Activated T-cell treated with anti-CD3 and anti-CD28 coated beads for 4 hours (primary cell): ENCODE measurements around the gene TMEM126B.
A peak's percentile ranks its signal among the peaks of the same experiment; 100 is the strongest.
"Not testable (repeated sequence)": the region's sequence is repeated elsewhere in the genome, so short reads cannot be mapped to it uniquely, and the experiment has no call there.

Experiments
- DNase-seq: peaks from one replicate; pipeline ENCODE4 v3.0.0-alpha.2; 2020

The TMEM126B gene

GRCh38 chr11:85651118-85651517 lies 22.7 kb downstream of the TMEM126B start:
- no peak for DNase-seq

- no peak for DNase-seq
These were observed 24.5 kb downstream of the TMEM126B start for GRCh38 chr11:85652786-85653447.

GRCh38 chr11:85654343-85654742 lies 25.9 kb downstream of the TMEM126B start:
- DNase-seq = not testable (repeated sequence)

- no peak for DNase-seq
These were observed 28.4 kb downstream of the TMEM126B start for GRCh38 chr11:85656777-85657176.

GRCh38 chr11:85658180-85658579 lies 29.8 kb downstream of the TMEM126B start:
- DNase-seq = no peak

- no peak for DNase-seq
These were observed 33.7 kb downstream of the TMEM126B start for GRCh38 chr11:85661972-85662664.

- DNase-seq = no peak
These were observed 34.8 kb downstream of the TMEM126B start for GRCh38 chr11:85663080-85663752.

- DNase-seq = peak; percentile 78
These were observed 35.6 kb downstream of the TMEM126B start for GRCh38 chr11:85663753-85664614.

GRCh38 chr11:85664615-85665481 lies 36.5 kb downstream of the TMEM126B start, which contains the start of gene CREBZF:
Gene CREBZF (minus strand): TSS chr11:85665129. CDS start chr11:85664875, 254 bp downstream.
- peak; percentile 88 for DNase-seq

- DNase-seq = no peak
These were observed 37.3 kb downstream of the TMEM126B start for GRCh38 chr11:85665733-85666132.

- no peak for DNase-seq
These were observed 38.3 kb downstream of the TMEM126B start for GRCh38 chr11:85666687-85667086.

- no peak for DNase-seq
These were observed 39.8 kb downstream of the TMEM126B start for GRCh38 chr11:85668157-85668556.

GRCh38 chr11:85670949-85671663 lies 42.7 kb downstream of the TMEM126B start:
- DNase-seq = not testable (repeated sequence)

GRCh38 chr11:85672105-85672902 lies 43.9 kb downstream of the TMEM126B start:
- DNase-seq = no peak

GRCh38 chr11:85673393-85673792 lies 45.0 kb downstream of the TMEM126B start:
- no peak for DNase-seq

GRCh38 chr11:85679576-85679975 lies 51.2 kb downstream of the TMEM126B start:
- DNase-seq = no peak

GRCh38 chr11:85680897-85681296 lies 52.5 kb downstream of the TMEM126B start:
- DNase-seq = no peak

- DNase-seq = peak; percentile 42
These were observed 54.2 kb downstream of the TMEM126B start for GRCh38 chr11:85682330-85683305.
